HG02678 (cell line): ENCODE measurements around the gene SOWAHB.
"Not testable (repeated sequence)": the region's sequence is repeated elsewhere in the genome, so short reads cannot be mapped to it uniquely, and the experiment has no call there.

Source experiments
- ATAC-seq: cut with Tn5 transposase; IDR thresholded peaks from one replicate; pipeline ENCODE4 v1.9.1; 2021; ENCODE audit warnings: mild to moderate bottlenecking, moderate library complexity; ENCODE audit not compliant: unreplicated experiment

The SOWAHB gene

GRCh38 chr4:76895619-76896018 is 2.3 kb downstream of the SOWAHB start:
- ATAC-seq: no peak

DNA sequence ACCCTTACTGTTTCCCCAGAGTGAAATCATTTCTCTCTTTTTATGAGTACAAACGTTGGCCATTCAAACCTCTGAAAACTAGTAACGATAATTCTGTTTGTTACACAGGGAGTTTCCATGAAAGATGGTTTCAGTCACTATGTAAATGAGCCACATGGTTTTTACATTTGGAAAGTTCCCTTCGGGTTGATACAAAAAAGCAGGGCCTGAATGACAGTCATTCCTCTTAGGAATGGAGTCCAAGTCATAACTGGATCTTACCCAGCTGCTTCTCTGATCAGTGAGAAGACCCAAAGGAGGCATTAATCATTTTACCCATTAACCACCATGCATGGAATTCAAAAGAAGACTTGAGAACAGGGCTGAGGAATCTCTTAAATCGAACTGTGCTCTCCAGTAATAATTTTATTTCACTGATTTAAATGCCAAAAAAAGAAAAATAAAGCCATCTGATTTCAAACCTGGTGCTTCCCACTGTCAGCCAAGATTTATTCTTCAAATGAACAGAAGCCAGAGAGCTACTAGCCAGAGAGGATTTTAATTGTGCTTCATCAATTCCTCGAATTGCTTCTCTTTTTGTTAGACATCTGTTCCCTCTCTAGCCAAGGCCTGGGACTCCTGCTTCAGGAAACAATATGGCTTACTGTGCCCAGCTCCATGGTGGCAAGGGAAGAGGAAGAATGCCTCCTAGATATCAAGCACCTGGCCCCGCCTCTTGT is 3.2 kb downstream of the SOWAHB start:
- no peak for ATAC-seq

- no peak for ATAC-seq
These were observed 5.3 kb downstream of the SOWAHB start for GRCh38 chr4:76892601-76893000.

DNA sequence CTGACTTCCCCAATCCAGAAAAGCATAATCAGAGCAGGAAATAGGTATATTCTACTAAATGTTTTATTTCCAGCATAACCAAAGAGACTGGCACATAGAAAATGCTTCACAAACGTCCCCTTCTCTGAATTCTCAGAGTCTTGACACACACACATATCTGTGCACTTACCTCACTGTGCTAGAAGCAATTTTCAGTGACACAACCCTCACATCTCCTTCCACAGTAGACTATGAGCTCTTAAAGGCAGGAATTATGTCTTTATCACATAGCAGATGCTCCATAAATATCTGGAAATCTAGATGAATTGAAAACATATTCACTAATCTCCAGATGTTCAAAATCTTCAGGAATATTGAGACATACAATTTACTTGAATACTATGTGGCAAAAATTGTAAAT is 5.9 kb downstream of the SOWAHB start:
- ATAC-seq: no peak

DNA sequence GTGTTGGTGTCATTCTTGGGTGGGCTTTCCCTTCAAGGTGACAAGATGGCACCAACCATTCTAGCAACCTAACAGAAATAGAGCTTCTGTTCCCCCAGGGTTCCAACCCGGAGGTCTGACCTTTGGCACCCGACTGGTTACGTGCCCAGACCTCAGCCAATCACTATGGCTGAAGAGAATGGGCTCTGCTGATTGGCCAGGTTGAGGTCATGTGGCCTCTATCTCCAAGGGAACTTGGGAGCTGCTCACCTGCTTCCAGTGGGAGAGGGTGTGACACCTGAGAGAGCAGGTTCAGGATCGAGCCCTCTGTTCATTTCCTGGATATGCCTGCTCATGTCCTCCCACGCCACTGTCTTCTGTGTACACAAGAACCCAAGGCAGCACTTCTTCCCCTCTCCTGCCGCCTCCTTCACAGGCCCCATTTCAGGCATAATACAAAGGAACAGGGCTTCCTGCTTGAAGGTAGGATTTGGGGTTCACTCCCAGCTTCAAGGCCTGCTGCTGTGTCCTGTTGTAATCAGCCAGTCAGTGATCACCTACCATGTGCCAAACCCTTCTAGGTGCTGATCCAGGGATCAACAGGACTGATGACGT is 11.0 kb downstream of the SOWAHB start:
- no peak for ATAC-seq

- no peak for ATAC-seq
These were observed 11.7 kb downstream of the SOWAHB start for GRCh38 chr4:76886214-76886613.

- ATAC-seq: no peak
These were observed 14.8 kb downstream of the SOWAHB start for GRCh38 chr4:76883147-76883546.

- ATAC-seq: no peak
These were observed 15.3 kb downstream of the SOWAHB start for GRCh38 chr4:76882630-76883029.

GRCh38 chr4:76881375-76881774 is 16.6 kb downstream of the SOWAHB start:
- no peak for ATAC-seq

GRCh38 chr4:76879731-76880364 is 18.1 kb downstream of the SOWAHB start:
- ATAC-seq: no peak

GRCh38 chr4:76878641-76879165 is 19.2 kb downstream of the SOWAHB start:
- not testable (repeated sequence) for ATAC-seq

GRCh38 chr4:76874176-76874575 is 23.8 kb downstream of the SOWAHB start:
- ATAC-seq: no peak

DNA sequence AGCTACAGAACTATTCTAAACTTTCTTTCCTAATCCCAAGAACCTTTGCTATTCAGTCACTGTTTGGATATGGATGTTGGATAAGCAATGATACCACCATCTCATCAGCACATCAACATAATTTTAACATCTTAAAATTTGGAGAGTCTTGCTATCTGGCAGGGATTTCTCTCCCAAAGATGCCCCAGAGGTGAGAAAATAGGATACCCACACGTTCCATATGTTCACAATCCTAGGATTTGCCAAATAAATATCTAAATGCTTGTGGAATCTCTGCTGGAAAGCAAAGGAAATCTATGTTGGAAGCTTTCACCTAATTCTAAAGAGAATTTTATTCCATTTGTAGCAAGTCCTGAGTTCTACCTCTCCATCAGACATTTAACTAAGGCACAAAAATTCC is 24.4 kb downstream of the SOWAHB start:
- ATAC-seq: no peak

DNA sequence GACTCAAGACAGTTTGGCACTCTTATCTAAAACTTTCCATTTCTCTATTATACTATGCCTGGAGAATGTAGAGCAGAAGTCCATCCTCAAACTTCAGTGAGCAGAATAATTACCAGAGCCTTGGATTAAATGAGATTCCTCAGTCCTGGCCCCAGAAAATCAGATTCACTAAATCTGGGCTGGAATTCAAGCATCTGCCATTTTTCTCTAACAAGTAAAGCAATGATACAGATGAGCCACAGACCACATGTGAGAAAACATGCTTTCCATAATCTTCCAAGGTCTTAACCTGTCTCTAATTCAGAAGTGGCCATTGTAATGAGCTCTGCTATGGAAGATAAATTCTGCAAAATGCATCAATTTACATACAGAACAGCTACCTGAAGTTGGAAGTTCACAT is 25.4 kb downstream of the SOWAHB start:
- ATAC-seq: no peak

DNA sequence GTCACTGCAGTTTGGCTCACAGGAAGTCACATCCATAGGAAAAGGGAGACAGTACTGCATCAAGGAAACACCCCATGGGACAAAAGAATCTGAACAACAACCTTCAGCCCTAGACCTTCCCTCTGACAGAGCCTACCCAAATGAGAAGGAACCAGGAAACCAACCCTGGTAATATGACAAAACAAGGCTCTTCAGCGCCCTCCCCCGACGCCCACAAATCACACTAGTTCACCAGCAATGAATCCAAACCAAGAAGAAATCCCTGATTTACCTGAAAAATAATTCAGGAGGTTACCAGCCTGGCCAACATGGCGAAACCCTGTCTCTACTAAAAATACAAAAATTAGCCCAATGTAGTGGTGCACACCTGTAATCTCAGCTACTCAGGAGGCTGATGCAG is 29.2 kb downstream of the SOWAHB start:
- ATAC-seq: not testable (repeated sequence)

DNA sequence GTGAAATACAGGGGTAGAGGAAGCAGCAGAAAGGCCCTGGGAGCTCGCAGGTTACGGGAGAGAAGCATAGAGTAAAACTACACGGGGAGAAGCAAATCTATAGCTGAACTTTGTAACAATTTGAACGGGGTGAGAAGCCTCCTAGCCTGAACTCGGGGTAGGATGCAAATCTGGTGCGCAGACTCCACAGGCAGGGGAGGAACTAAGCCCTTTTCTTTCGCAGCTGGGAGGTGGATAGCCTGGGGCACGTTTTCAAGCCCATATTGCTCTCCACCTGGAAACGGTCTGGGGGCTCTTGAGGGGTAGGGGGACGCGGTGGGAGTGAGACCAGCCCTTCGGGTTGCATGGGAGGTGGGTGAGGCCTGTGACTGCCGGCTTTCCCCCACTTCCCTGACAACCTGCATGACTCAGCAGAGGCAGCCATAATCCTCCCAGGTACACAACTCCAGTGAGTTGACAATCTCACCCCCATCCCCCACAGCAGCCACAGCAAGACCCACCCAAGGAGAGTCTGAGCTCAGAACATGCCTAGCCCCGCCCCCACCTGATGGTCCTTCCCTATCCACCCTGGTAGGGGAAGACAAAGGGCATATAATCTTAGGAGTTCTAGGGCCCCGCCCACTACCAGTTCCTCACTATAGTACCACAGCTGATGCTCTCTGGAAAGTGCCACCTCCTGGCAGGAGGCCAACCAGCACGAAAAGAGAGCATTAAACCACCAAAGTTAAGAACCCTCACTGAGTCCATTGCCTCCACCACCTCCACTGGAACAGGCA is 29.9 kb downstream of the SOWAHB start:
- no peak for ATAC-seq

DNA sequence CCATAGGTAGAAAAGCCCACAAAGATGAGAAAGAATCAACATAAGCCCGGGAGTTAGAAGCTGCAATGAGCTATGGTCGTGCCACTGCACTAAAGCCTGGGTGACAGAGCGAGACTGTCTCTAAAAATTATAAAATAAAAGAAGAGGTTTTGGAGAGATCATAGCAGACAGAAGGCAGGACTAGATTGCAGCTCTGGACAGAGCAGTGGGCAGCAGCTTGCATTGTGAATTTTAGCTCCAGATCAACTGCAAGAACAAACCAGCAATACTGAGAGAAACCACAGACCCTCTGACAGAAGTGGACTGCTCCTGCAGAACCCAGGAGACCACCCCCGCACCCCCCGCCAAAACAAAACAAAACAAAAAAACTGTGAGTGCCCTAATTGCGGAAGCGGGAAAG is 30.6 kb downstream of the SOWAHB start:
- no peak for ATAC-seq

DNA sequence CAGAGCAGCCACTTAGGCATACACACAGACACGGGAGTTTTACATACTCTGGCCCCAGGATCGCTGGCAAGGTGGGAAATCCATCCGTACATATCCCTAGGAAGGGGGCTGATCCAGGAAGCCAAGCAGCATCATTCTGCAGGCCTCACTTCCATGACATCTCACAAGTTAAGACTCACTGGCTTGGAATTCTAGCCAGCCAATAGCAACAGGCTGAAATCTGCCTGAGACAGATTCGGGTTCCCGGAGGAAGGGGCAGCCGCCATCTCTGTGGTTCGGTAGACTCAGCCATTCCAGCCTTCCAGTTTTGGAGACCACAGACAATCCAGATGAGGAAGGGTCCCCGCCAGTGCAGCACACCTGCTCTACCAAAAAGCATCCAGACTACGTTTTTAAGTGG is 31.3 kb downstream of the SOWAHB start:
- no peak for ATAC-seq

GRCh38 chr4:76858319-76858718 is 39.6 kb downstream of the SOWAHB start:
- no peak for ATAC-seq

DNA sequence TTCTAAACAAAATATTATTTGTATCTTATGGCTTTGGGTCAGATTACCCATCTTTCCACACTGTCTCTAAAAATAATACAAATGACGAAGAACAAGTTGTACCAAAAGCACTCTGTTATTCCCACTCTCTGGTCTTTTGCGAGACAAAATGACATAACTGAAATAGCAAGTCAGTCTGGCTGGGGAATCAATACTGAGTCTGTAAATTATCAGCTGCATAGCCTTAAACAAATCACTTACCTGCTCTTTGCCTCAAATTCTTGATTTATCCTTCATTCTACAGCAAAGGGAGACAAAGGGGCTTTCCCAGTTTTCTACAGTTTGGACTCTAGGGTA is 40.9 kb downstream of the SOWAHB start:
- ATAC-seq: no peak

DNA sequence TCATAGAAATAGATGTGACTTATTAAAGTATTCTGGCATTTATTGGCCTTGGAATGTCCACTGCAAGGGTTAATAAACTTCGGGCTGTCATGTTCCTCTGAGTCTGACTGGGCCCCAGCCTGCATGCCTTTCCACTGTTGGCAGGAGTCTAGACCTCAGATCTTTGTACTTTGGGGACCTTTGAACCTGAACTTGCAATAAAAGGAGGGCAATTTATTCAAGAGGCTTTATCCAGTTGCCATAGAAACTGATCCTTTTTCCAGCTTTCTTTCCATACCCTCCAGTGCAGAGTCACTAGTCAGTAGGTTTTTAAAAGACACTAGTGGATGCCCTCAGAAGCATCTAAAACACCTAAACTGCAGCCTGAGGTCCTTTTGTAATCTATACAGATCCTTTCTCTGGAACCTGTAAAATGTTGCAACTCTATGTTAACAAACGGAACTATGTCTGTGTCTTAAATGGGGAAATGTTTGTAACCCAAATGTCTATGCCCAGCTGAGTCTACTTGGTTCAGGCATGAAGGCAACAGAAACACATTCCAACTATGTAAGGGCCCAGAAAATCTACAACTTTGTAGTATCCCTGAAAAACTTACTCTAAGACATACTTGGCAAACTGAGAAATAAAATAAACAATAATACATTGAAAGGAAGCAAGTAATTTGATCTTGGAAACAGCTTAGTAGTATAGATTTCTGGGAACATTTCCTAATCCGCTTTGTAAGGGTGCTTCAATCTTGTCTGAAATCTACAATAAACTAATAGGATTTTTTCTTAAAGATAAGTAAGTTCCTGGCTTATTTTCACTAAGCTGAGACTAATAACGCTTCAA is 41.5 kb downstream of the SOWAHB start:
- no peak for ATAC-seq
